ENCODE results near the gene EFHC1.
"Not testable (repeated sequence)": the region's sequence is repeated elsewhere in the genome, so short reads cannot be mapped to it uniquely, and the experiment has no call there.

Gene EFHC1

DNA sequence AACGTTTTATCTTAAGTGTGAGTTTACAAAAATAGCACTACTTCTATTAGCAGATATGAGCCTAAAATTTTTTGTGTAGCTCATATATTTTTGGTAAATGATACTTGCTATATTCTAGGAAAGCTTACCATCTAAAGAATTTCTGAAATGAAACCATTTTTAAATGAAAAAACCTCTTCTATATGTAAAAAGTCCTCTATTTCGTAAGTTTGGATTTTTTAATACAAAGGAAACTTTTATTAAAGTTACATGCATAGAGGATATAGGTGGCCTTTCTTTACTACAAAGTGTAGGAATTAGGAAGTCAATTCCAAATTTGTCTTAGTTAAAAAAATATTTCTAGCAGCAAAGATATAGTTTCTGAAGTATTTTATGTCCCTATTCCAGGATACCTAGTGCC lies 18.8 kb downstream of the EFHC1 start:
- TF ChIP-seq ZNF274 (IDR thresholded peaks at IDR 0.05; ENCODE audit: low read depth, low read length) = no peak
- H3K4me3 ChIP-seq (ENCODE audit: low read length) = no peak overlapping the region

DNA sequence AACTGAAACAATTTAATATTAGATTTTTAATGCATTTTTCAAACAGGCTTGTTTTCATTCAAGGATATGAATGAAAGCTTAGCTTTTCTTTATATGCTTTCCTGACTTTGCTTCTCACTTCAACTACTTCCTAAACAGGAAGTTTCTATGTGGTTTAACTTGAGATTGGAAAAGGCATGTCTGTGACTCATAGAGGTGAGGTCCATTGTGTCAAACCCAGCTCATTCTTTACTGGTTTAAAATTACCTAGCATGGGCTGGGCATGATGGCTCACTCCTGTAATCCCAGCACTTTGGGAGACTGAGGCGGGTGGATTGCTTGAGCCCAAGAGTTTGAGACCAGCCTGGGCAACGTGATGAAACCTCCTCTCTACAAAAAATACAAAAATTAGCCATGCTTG lies 34.4 kb downstream of the EFHC1 start:
- TF ChIP-seq ZNF274 (IDR thresholded peaks at IDR 0.05; ENCODE audit: low read depth, low read length) = no peak
- no peak overlapping the region for H3K4me3 ChIP-seq (ENCODE audit: low read length)

DNA sequence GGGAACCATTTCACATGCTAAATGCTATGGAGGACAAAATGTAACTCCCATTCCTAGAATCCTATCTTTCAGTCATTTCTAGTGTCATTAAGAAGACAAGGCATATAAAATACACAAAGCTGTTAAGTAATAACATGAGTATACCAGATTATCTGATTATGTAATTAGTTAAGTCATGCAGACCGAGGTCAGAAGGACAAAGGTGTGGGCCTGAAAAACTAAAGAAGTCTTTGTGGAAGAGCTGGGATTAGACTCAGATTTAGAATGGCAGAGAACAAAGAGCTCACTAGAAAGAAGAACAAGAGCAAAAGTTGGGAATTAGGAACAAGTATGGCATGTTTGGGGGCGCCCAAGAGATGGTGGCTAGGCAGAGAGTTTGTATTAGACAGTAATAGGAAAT lies 37.0 kb downstream of the EFHC1 start:
- no peak for TF ChIP-seq ZNF274 (IDR thresholded peaks at IDR 0.05; ENCODE audit: low read depth, low read length)
- H3K4me3 ChIP-seq (ENCODE audit: low read length) = no peak overlapping the region

DNA sequence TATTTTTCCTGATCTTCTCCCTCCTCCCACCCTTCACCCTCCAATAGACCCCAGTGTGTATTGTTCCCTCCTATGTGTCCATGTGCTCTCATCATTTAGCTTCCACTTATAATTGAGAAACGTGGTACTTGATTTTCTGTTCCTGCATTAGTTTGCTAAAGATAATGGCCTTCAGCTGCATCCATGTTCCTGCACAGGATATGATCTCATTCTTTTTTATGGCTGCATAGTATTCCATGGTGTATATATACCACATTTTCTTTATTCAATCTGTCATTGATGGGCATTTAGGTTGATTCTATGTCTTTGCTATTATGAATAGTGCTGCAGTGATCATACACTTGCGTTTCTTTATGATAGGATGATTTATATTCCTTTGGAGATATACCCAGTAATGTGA lies 41.1 kb downstream of the EFHC1 start:
- H3K4me3 ChIP-seq (ENCODE audit: low read length) = not testable (repeated sequence)

DNA sequence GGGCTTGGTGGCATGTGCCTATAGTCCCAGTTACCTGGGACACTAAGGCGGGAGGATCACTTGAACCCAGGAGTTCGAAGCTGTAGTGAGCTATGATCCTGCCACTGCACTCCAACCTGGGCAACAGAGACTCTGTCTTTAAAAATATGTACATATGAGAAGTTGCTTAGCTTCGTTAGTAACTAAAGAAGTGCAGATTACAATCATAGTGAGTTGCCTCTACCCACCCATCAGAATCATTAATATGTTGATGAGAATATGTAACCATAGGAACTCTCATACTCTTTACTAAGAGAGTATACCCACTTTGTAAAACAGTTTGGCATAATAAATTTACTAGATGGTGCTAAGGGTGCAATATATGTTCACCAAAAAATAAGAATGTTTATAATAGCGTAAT lies 54.0 kb downstream of the EFHC1 start:
- TF ChIP-seq ZNF274 (IDR thresholded peaks at IDR 0.05; ENCODE audit: low read depth, low read length) = no peak
- no peak overlapping the region for H3K4me3 ChIP-seq (ENCODE audit: low read length)

DNA sequence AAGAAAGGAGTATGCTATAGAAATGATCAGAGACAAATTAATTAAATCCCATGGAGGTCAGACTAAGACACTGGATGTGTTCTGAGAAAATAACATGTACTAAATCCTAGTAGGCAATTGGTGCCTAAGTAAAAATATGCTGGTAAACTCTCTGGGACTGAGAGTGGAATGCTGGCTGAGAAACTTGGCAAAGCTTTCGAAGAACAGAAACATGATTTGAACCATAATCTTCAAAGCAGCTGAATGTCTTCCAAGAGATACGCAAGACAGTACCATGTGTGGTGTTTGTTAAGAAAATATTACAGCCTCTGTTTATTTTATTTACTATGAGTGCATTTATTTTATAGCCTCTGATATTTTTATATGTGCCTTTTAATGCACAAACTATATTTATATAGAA lies 55.2 kb downstream of the EFHC1 start:
- H3K4me3 ChIP-seq (ENCODE audit: low read length) = no peak overlapping the region
- no peak for TF ChIP-seq ZNF274 (IDR thresholded peaks at IDR 0.05; ENCODE audit: low read depth, low read length)

DNA sequence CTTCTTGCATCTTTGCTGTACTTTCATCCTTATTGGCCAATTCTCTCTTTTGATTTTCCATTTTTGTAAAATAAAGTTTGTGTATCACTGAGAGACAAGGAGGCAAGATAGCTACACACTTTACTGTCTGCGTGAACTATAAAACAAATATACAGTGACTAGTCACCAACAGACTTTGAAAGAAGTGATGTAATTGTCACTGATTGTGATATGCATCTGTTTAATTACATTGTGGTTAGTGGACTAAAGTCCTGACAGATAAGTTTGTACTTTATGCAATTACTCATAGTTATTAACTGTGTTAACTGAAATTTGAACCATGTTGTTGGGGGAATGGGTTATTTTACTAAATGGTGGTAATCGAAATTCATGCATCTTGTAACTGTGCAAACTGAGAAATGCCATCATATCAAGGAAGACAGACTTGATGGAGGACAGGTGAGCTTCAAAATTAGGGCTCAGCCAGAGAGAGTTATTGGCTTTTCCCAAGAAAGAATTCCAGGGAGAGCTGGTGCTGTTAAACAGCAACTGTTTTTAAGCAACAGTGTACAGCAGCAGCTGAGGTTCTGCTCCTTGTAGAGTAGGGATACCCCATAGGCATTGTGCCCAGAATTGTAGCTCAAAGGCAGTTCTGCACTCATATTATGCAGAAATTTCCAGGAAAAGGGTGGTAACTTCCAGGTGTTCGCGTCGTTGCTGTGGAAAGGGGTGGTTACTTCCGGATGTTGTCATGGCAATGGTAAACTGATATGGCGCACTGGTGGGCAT lies 62.9 kb downstream of the EFHC1 start:
- H3K4me3 ChIP-seq (ENCODE audit: low read length) = no peak overlapping the region
- TF ChIP-seq ZNF274 (IDR thresholded peaks at IDR 0.05; ENCODE audit: low read depth, low read length) = no peak

DNA sequence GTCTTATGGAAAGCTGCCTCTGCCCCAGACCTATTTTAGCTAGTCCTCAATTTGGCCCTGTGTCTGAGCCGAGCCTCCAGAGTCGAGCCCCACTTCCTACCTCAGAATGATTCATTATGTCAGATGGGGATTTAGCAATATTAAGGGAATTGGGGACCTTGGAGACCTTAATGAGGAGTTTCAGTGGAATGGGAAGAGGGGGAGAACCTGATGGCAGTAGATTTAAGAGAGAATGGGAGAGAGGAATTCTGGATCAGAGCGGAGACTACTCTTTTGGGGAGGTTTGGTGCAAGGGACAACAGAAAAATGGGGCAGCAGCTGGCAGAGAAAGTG lies 63.5 kb downstream of the EFHC1 start:
- TF ChIP-seq ZNF274 (IDR thresholded peaks at IDR 0.05; ENCODE audit: low read depth, low read length) = no peak

DNA sequence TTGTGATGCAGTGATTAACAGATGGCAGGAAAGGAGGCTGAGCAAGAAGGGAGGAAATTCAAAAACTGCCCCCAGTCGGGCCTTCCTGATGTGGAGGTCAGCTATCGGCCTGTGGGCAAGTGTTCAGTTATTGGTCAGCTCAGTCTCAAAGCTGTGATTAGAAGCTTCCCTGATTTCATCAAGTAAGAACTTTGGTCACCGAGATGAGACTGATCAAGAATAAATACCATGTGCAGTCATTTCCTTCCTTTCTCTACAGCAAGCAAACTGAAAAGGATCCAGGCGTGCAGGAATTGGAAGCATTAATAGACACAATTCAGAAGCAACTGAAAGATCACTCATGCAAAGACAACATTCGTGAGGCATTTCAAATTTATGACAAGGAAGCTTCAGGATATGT lies 69.7 kb downstream of the EFHC1 start:
- H3K4me3 ChIP-seq (ENCODE audit: low read length) = no peak overlapping the region
- no peak for TF ChIP-seq ZNF274 (IDR thresholded peaks at IDR 0.05; ENCODE audit: low read depth, low read length)

More for the DNA sequence above, 63.5 kb downstream of the EFHC1 start:
- H3K4me3 ChIP-seq (ENCODE audit: low read length) = no peak overlapping the region

DNA sequence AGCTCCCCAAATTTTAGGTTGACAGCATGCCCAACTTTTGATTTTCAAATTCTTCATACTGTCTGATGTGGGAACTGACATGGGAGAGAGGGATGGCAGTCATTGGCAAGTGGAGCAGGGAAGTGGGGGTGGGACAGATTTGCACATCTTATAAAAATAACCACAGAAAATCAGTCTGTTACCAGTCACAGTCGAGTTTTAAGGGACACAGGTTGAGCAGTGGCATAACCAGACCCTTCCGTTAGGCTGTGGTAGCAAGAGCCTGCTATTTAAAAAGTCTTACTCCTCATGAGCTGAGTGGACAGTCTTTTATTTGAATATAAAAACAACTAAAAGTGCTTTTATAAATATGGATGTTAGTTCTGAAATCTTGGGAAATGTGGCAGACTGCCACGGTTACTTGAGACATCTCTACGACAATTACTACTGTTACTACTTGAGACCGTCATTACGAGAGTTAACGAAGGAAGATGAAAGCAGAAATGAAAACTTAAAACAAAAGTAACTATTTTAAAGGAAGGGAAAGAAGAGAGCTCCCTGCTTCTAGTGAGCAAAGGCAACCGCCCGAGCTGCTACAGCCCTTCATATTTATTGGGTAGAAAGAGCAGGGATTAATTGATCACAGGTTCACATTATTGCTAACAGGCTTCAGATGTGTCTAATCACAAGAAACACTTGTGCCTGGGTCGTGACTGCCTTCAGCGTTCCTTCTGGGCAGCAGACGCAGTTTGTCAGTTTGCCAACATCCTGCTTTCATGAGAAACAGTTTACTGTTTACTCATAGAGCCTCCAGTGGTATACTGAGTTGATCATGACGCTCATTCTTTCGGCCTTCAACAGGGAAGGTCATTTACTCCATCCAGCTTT lies 71.3 kb downstream of the EFHC1 start:
- TF ChIP-seq ZNF274 (IDR thresholded peaks at IDR 0.05; ENCODE audit: low read depth, low read length) = no peak
- H3K4me3 ChIP-seq (ENCODE audit: low read length) = no peak overlapping the region

DNA sequence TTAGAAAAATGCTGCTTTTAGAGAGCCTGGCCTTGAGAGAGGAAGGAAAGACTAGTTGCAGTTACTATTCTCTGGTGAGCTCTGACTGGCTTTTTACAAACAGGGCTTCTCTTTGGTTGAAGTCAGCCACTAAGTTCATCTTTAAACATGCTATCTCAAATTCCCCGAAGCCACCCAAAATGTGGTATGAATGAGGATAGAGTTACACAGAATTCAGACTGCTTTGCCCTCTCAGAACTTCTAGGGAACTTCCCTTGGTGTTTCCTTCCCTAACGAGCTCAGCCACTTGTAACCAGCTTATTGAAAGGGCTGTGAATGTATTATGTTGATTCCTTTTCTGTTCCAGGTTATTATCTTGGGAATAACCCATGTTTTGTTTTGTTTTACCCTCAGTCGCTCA lies 73.5 kb downstream of the EFHC1 start:
- no peak for TF ChIP-seq ZNF274 (IDR thresholded peaks at IDR 0.05; ENCODE audit: low read depth, low read length)
- H3K4me3 ChIP-seq (ENCODE audit: low read length) = no peak overlapping the region

DNA sequence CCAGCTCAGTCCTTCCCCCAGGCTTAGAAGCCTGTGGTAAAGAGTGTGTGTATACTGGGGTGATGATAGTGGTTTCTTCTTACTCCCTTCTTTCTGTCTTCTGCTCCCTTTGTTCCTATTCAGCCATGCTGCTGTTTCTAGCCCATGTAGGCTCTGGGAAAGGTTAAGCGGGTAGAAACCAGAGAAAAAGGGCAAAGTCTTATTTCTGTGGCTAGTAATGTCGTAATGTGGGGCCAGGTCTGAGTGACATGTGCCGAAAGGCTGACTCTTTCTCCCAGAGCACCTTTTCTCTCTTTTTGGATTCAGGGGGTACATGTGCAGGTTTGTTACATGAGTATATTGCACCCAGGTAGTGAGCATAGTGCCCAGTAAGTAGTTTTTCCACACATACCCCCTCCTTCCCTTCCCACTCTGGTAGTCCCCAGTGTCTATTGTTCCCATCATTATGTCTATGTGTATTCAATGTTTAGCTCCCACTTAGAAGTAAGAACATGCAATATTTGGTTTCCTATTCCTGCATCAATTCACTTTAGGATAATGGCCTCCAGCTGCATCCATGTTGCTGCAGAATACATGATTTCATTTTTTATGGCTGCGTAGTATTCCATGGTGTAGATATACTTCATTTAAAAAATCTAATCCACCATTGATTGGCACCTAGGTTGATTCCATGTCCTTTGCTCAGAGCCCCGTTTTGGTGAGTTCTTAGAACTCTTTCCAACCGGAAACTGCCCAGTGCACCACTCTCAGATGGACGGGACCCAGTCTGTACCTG lies 74.3 kb downstream of the EFHC1 start:
- no peak overlapping the region for H3K4me3 ChIP-seq (ENCODE audit: low read length)
- TF ChIP-seq ZNF274 (IDR thresholded peaks at IDR 0.05; ENCODE audit: low read depth, low read length) = no peak

DNA sequence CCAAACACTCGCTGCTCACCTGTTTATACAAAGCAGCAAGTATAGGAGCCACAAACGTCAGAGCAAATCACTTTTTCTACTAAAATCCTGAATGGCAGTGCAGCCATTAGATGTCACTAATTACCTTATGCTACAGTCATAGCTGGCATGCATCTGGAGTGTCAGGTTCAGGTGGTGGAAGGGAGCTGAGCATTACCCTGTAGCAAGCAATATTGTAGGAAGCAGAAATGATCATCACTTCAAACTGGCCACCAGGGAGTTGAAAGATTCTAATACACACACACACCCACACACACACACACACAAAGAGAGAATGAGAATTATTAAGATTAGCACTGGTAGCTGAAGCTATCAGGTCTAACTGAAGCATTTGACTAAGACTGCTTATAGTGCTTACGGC lies 75.8 kb downstream of the EFHC1 start:
- no peak for TF ChIP-seq ZNF274 (IDR thresholded peaks at IDR 0.05; ENCODE audit: low read depth, low read length)
- no peak overlapping the region for H3K4me3 ChIP-seq (ENCODE audit: low read length)

DNA sequence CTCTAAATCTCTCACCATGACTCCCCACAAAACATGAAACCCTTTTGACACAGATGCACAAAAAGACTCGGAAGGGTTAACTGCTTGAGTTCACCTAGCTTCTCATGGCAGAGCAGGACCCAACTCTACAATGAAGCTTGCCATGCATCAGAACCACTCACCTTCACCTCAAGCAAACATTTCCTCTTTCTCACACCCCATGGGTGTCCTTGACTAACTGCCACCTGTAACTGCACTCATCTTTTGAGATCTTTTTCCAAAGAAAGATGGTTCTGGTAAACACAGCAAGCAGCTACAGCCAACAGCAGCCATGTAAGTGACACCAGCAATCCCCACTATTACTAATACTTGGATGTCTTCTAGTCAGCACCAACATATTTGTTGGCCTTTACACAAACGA lies 76.5 kb downstream of the EFHC1 start:
- no peak for TF ChIP-seq ZNF274 (IDR thresholded peaks at IDR 0.05; ENCODE audit: low read depth, low read length)
- H3K4me3 ChIP-seq (ENCODE audit: low read length) = no peak overlapping the region
